Activated CD8-positive, alpha-beta memory T cell treated with anti-CD3 and anti-CD28 coated beads for 36 hours (primary cell): ENCODE measurements around the gene KCNQ1. TPM values are rescaled to one million over a fixed set of nuclear protein-coding genes. Genes with fewer than 3 reads are reported as not detected.

Experiments
- CTCF ChIA-PET: fragments of 350-600 bp; sonication (Branson Sonifier 250); formaldehyde crosslinking; loops from one replicate; lab custom pipeline; 2021; ENCODE audit warnings: antibody characterized with exemption; lab: Charles Lee
- POLR2A ChIA-PET: fragments of 350-600 bp; sonication (Branson Sonifier 250); formaldehyde crosslinking; loops from one replicate; lab custom pipeline; 2021; ENCODE audit warnings: antibody characterized with exemption; lab: Charles Lee
- total RNA-seq, 2 experiments: library from RNA; stranded (reverse); gene quantifications; one replicate each; pipeline ENCODE4 v1.2.3, GENCODE V29; 2021

KCNQ1 gene
- total RNA-seq, 2 experiments from 2014 or later = 3.1 to 3.9 TPM

DNA sequence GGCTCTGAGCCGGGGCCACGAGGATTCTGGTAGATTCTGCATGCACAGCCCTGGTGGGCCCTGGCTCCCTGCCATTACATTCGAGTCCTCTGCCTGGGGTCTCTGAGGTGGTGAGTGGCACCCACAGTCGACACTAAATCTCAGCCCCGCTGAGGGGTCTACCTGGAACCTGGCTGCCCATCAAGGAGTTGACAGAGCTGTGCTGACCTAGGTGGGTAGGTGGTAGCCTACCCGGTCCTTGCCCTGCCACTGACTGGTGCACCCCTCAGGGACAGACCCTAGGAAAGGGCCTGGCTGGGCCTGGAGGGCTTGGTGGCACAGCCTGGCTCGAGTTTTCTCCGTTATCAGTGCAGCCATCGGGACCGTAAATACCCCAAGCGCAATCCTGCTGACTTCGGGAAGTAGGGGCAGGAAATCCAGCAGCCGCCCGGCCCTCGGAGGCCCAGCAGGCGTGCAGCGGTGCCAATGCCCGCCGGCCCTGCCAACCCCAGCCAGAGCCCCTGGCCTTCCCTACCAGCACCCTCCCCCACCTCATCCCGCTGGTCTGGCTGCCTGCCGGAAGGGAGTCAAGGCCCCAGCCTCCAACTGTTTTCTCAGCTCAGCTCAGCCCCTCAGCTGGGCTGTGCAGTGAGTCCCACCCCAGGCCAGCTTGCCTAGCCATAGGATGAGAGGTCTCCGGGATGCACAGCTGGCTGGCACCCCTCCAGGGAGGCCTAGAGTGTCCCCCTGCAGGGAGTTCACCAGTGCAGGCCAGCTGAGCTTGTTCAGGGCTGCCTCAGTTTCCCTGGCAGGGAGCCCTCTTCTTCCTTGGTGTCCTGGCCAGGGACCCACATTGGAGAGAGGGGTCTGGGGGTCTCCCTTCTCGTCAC lies 335.4 kb downstream of the KCNQ1 start:
- ChIA-PET CTCF (no interaction called here), POLR2A (no interaction called here)

DNA sequence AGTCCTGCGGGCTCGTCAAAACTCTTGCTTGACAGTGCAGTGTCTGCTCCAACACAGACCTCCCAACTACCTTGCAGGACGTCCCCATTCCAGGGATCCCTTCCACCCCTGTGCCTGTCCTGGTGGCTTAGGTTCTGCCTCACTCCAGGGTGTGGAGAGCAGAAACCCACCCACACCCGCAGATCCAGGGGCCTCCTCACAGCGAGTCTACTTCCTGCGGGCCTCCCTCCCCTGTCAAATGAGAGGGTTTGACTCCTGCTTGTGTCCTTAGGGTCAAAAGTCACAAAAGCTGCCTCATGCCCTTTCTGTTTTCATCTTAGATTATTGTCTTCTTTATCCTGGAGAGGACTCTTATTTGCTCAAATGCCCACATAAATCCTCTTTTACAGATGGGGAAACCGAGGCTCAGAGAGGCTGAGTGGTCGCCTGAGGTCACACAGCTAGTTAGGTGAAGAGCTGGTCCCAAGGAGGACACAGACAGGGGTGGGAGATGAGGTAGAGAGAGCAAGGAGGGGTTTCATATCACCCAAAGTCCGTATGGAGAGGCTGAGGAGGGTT lies 336.1 kb downstream of the KCNQ1 start:
- POLR2A ChIA-PET = no interaction called here
- CTCF ChIA-PET = no interaction called here

DNA sequence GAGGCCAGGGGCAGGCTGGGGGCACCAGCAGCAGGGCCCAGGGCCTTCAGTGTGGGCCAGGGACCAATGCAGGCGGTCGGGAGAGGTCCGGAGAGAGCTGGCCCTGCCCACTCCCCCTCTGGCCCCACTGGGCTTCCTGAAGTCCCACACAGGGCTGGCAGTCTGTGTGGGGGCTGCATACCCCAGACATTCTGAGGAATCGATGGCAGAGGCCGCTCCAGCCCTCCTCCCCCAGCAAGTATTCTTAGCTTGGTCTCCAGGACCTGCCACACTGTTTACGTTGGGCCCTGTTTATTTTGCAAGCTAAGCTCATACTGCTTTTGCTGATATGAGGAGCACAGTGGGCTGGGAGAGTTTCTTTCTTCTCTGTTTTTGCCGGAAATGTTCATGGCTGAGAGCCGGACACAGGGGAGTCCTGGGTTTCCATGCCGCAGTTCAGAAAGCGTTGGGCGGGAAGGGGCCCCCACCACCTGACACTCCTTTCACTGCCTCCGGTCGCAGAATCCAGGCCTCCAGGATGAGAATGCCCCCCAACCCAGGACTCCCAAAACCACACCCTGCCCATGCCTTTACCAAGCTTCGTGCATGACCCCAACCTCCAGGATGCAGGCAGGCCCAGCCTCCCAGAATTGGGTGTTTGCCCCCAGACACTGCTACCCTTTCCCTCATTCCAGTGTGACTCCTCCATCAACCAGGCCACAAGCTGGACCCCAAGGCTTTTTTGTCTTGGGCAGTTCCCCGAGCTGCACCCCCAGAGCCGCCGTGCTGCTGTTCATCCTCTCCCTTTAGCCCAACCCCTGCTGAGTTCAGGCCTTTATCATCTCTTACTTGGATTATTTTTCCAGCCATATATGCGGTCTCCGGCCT lies 336.8 kb downstream of the KCNQ1 start:
- ChIA-PET CTCF (no interaction called here), POLR2A (no interaction called here)

DNA sequence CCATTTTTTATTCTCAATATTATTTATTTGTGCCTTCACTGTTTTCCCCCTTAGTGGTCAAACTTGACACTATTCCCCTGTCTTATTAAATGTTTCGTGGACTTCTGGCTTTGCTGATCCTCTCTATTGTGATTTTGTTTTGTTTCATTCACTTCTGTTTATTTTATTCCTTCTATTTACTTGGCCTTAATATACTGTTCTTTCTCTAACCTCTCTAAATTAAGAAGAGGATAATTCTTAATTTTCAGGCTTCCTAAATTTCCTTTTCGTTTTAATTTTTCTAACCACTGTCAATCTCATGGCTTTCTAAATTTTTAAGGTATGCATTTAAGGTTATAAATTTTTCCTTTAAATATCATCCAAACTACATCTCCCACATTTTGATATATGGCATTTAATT lies 338.0 kb downstream of the KCNQ1 start:
- CTCF ChIA-PET = no interaction called here
- POLR2A ChIA-PET = no interaction called here

DNA sequence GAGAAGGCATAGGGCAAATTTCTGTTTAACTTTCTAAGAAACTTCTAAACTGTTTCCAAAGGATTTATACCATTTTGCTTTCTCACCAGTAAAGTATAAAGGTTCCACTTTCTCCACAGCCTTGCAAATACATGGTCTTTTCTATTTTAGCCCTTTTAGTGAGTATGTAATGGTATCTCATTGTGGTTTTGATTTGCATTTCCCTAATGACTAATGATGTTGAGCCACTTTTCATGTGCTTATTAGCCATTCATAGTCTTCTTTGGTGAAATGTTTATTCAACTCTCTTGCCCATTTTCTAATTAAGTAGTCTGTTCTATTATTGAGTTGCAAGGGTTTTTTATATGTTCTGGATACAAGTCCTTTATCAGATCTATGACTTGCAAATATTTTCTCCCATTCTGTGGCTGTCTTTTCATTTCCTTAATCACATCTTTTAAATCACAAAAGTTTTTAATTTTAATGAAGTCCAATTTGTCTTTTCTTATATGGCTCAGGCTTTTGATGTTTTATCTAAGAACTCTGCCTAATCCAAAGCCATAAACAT lies 338.8 kb downstream of the KCNQ1 start:
- CTCF ChIA-PET = no interaction called here

DNA sequence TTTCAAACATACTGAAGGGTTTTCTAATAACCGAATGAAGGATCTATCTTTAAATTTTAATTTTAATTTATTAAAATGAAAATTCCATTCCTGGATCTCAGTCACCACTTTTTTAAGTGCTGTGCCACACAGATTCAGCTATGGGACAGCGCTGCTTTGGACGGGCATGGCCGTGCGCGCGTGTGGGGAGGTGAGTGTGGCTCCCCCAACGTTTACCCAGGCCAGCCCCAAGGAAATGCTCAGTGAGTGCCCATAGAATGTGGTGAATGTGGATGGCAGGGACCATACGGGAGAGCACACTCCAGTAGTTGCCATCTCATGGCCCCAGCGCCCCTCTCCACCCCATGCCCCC lies 343.0 kb downstream of the KCNQ1 start:
- ChIA-PET POLR2A (no interaction called here), CTCF (no interaction called here)

More for the DNA sequence above, 338.8 kb downstream of the KCNQ1 start:
- POLR2A ChIA-PET = no interaction called here

DNA sequence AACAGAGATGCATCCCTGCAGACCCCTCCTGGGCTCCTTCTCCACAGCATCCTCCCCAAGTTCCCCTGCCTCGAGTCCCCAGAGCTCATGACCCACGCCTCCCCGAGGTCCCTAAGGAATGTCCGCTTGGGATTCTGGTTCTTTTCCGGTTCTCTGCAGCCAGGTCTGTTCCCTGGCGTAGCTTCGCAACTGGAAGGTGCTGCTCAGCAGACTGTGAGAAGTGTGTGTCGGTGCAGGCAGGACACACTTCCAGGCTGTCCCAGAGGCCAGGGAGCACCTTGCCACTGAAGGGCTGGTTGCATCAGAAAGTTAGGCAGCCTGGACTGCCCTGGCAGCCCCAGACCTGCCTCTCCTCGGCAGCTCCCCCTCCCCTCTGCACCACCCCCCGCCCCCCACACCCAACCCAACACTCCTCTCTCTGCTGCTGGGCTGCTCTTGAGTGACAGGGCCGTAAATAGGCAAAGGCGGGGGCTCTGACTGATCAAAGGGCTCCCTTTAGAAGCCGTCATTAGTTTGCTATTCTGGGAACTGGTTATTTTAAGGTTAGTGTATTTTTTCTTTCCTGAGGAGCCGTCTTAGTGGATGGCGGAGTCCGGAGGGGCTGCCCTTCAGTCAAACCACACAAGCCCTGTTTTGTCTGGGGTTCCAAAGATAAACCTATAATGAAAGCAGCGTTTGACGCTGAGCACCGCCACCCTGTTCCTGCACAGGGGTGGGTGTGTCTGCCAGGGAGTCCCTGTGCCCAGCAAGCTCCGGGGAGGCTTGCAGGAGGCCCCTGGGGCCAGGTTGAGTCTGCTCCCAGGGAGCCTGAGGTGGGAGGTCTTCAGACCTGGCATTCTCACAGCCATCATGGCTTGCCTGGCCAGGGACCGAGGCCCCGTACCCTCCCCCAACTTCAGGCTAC lies 343.6 kb downstream of the KCNQ1 start:
- ChIA-PET CTCF (no interaction called here), POLR2A (no interaction called here)

DNA sequence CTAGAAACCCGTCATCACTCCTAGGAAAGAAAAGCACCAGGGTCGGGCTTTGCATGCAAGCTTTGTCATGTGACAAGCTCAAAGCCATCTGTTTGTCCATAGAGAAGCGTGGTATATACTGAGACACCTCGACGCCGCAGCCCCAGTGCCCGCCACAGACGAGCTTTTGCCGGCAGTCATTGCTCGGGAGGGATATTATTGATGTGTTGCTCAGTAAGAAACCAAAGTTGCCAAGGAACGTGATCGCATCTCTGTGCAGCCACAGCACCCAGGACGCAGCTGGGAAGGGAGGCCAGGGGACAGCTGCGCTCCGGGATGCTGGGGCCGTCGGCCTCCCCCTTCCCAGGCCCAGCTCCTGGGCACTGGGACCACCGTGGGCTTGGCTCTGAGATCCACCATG lies 344.5 kb downstream of the KCNQ1 start:
- CTCF ChIA-PET = no interaction called here

DNA sequence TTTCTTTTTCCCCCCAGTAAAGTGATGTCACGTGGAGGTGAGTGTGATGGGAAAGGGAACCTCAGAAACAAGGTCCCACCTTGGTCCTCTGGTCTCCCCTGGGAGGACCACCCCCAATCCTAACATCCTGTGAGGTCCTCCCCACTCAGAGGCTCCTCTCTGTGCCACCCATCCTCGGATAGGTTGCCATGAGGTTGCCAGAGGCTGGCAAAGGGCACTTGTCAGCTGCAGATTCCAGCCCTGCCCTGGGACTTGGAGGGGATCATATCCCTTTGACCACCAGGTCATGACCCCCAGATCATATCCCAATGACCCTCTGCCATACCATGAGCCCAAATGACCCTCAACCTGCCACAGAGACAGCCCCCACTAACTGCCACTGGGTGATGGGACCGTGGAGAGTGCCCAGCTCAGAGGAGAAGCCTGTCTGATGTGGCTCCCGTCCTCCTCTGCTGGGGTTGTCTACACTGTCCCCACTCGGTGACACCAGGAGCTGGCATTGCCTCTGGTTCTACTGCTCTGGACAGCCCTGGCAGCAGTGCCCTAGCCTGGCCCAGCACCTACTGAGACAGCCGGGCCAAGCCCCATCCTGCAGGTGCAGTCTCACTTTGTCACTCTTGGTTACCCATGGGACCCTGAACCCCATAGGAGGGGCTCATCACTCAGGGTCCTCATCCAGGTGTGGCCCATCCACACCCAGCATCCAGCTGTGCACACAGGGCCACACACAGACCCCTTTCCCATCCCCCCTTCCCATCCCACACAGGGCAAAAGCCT lies 345.2 kb downstream of the KCNQ1 start:
- ChIA-PET CTCF (interaction anchor here (0.7 kb wide), 1 partner anchor 257 kb away, joined by 3 read pairs; no protein-coding TSS in a partner anchor), POLR2A (no interaction called here)

More for the DNA sequence above, 344.5 kb downstream of the KCNQ1 start:
- POLR2A ChIA-PET = no interaction called here

DNA sequence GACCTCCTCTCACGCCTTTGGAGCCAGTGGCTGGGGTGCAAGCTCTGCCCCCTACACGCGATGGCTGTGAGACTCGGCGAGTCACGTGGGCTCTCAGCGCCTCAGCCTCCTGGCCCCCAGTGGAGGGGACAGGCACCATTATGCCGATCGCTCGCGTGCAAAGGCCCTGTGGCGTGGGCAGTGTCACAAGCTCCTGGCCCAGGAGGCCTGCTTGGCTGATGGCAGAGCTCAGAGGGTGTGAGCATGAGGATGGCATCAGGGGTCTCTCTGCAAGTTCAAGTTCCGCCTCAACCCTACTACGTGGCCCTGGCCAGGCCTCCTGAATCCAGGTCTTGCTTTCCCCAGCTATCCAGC lies 345.7 kb downstream of the KCNQ1 start:
- ChIA-PET POLR2A (no interaction called here), CTCF (interaction anchor here (0.7 kb wide), 1 partner anchor 258 kb away, joined by 3 read pairs; no protein-coding TSS in a partner anchor)

DNA sequence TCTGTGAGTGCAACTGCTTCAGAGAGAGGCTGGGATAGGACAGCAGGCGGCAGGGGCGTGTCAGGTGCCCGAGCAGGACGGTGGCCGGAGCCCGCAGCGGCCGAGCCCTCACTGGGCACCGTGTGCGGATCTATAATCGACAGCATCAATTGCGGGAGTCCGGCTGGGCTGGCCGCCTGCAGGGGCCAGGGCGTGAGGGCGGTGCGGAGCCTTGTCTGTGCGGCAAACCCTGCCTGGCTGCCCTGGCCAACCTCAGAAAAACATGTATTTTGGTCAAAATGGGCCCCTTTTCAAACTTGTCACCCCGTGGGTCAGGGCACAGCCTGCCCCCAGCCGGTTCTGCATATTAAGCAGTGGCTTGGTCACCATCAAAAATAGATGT lies 346.3 kb downstream of the KCNQ1 start:
- ChIA-PET POLR2A (no interaction called here), CTCF (no interaction called here)

DNA sequence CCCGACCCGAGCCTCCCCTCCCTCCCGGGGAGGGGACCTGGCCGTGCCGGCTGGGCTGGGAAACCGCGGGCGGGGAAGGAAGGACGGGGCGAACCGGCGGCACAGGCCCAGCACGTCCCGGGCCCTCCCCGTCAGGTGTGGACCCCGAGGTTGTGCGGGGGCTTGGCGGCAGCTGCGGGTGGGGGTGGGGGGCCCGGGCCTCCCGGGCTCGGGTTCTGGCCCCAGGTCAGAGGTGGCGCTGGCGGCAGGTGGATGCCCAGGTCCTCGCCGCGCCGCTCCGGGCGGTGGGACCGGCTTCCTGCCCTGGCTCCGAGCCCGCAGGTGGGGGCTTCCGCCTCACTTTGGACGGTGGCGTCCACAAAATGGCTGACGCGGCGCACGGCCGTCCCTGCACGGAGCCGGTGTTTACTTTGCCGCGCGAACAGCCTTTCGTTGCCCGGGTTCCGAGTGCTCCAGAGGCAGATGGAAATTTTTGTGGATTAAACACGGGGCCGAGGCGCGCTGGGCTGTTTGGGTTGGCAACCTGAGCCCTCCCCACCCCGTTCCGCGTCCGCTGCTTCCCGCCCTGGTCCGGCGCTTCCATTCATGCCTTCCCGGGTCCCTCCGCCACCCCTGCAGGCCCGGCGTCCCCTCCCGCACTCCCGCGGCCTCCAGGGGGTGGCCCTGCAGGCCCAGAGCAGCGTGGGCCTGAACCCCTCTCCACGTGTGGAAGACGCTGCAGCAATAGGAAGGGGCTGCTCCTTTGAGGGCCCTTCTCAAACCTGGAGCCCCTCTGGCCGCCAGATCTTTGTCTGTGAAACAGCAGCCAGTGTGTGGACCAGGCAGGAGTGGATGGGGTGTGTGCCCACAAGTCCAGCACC lies 346.9 kb downstream of the KCNQ1 start:
- CTCF ChIA-PET = no interaction called here
- POLR2A ChIA-PET = no interaction called here

DNA sequence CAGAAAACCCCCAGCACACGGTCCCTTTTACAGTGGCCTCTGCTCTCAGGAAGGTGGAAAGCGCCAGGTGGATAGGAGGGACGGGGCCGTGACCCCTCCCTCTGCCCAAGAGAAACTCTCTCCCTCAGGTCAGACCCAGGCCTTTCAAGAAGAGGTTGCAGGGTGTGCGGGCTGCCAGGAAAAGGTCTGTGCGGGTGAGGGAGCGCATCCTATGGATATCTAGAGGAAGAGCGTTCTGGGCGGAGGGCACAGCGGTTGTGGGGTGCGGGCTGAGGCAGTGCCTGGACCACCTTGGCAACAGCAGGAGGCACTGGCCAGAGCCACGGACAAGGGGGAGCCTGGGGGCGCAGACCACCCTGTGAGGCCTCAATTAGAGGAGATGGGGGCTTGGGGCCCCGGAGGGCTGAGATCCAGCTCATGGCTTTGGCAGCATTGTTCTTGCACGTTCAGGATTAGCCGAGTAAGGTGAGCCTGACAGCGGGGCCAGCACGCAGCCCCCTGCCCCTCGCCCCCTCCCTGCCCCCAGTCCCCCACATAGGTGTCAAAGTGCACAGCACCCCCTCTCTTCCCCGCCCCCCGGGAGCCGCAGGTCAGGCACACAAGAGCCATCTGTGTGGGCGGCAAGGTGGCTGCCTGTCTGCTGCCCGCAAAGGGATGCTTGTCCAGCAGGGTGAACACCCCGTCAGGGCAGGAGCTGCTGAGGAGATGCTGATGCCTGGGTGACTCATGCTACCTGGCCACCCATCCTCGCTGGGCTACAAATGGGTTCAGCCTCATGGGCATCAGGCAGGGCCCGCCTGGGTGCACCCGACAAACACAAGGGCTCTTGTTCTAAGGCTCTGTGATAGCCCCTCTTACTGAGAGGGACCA lies 347.8 kb downstream of the KCNQ1 start:
- CTCF ChIA-PET = no interaction called here
- POLR2A ChIA-PET = no interaction called here

DNA sequence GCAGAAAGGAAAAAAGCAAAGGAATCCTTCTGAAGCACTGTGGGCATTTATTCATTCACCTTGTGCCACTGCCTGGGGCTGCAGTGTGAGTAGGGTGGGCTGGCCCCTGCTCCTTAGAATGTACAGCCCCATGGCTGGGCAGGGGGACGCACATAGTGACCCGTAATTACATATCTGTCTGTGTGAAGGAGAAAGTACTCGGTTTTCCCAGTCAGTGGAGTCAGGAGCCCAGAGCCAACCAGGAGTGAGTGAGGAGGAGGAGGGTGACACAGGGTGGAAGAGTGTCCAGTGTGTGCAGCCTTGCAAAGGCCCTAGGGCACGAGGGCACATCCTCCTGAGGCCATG lies 348.9 kb downstream of the KCNQ1 start:
- POLR2A ChIA-PET = no interaction called here

DNA sequence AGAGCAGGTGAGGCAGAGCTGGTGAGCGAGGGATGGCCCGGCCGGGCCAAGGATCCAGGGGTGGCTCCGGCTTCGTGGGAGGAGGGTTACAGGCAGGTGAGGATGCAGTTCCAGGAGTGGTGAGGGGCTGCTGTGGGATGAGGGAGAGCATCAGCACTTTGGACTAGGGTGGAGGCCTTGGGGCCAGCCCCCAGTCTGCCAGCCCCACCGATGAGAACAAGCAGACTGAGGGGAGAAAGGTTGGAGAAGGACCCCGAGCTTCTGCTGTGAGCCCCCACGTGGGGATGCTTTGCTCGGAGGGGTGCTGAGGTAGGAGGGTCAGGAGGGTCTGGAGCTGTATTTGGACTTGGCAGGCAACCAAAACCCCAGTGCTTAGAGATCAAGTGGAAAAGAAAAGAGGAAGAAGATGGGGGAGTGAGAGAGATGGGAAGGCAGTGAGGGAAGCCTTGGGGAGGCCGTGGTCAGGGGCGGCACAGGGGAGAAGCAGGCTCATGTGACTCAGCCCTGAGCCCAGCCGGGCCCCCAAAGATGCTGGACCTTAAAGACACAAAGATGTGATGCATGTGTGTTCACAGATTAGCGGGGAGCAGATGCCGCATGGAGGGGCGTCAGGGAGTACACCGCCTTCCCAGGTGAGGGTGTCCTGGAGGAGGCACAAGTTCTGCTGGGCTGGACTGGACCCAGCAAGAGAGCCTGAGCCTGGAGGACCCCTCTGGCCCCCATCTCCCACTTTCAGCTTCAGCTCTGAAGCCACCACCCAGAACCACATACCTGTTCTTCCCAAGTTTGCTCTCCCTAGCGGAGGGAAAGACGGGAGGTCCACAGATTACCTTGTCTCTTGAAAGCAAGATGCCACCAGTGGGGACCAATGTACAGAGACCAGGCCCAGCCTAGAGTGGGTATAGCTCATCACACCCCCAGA lies 349.5 kb downstream of the KCNQ1 start:
- POLR2A ChIA-PET = no interaction called here
- CTCF ChIA-PET = no interaction called here

More for the DNA sequence above, 348.9 kb downstream of the KCNQ1 start:
- CTCF ChIA-PET = no interaction called here

DNA sequence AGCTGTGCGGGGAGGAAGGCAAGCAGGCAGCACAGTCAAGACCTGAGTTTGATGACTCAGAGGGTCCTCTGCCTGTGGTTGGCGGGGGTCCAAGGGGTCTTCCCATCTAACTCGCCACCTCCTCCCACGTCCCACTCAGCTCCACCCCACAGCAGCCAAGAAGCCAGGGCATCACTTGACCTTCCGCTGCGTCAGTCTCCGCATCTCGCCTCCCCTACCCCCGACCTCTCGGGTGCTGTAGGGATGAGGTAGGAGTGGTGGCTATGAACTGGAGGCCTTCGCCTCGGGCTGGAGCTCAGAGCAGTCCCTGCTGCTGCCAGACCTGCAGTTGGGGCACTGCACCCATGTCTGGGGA lies 350.1 kb downstream of the KCNQ1 start:
- ChIA-PET CTCF (no interaction called here), POLR2A (no interaction called here)
